Tibial nerve (tissue), 4 donors: ENCODE data around the gene TMA7. TPM values are rescaled to one million over a fixed set of nuclear protein-coding genes. Genes with fewer than 3 reads are reported as not detected.
"Not testable (repeated sequence)": the region's sequence is repeated elsewhere in the genome, so short reads cannot be mapped to it uniquely, and the experiment has no call there.

Source experiments
- DNase-seq, 2 donors: peaks; one replicate each; pipeline ENCODE4 v3.0.0-alpha.2; 2019; ENCODE audit warnings: low spot score in 2 of 2
- H3K27ac ChIP-seq, 4 donors: fragments of 200-600 bp; sonication (generic) in 3 of 4; one replicate each; pipeline ENCODE4 v1.5.1; 2017 to 2019; ENCODE audit warnings: mild to moderate bottlenecking in 1 of 4
- H3K27me3 ChIP-seq, 2 donors: fragments of 200-600 bp; sonication (generic) in 1 of 2; one replicate each; pipeline versions ENCODE4 v1.5.1 to v1.6.0; 2017 to 2019
- H3K36me3 ChIP-seq, 3 donors: fragments of 200-600 bp; sonication (generic); one replicate each; pipeline ENCODE4 v1.5.1; 2018 to 2019
- H3K4me1 ChIP-seq, 4 donors: fragments of 200-600 bp; sonication (generic) in 3 of 4; one replicate each; pipeline ENCODE4 v1.5.1; 2017 to 2019
- H3K4me3 ChIP-seq, 4 donors: fragments of 200-600 bp; sonication (generic) in 3 of 4; one replicate each; pipeline ENCODE4 v1.5.1; 2017 to 2019; ENCODE audit warnings: mild to moderate bottlenecking in 1 of 4, moderate library complexity in 1 of 4
- H3K9me3 ChIP-seq, 4 donors: fragments of 200-600 bp; sonication (generic) in 3 of 4; one replicate each; pipeline ENCODE4 v1.5.1; 2017 to 2019
- EP300 ChIP-seq, 2 donors: sonication (generic); formaldehyde crosslinking; IDR thresholded peaks; one replicate each; pipeline ENCODE4 v1.6.1; 2017; ENCODE audit warnings: antibody characterized with exemption in 2 of 2, mild to moderate bottlenecking in 1 of 2
- POLR2A ChIP-seq, 2 donors: fragments of 450-650 bp; IDR thresholded peaks; one replicate each; pipeline ENCODE4 v1.6.1; 2017; ENCODE audit warnings: antibody characterized with exemption in 2 of 2, mild to moderate bottlenecking in 2 of 2, moderate library complexity in 2 of 2
- WGBS, 2 donors: methylation state at CpG; one replicate each; pipeline ENCODE4 v1.1.5; 2018; 5-methylcytosine and 5-hydroxymethylcytosine counted together
- total RNA-seq, 4 donors: library from RNA; depleted of rRNA; stranded (reverse); fragments of >200 nt; gene quantifications; one replicate each; pipeline ENCODE4 v1.1.0, GENCODE V29; 2016
- TF ChIP-seq, protein P1 (sequence below), 5 experiments: fragments of 200-600 bp in 3 of 5; fragments of 450-650 bp in 2 of 5; sonication (generic) in 3 of 5; IDR thresholded peaks; one replicate each; pipeline ENCODE4 v1.5.1; 2016 to 2019; ENCODE audit warnings: antibody characterized with exemption in 5 of 5, mild to moderate bottlenecking in 3 of 5, moderate library complexity in 2 of 5

TMA7 gene
- total RNA-seq, 4 donors from 2014 or later = 212 to 380 (median 291) TPM

DNA sequence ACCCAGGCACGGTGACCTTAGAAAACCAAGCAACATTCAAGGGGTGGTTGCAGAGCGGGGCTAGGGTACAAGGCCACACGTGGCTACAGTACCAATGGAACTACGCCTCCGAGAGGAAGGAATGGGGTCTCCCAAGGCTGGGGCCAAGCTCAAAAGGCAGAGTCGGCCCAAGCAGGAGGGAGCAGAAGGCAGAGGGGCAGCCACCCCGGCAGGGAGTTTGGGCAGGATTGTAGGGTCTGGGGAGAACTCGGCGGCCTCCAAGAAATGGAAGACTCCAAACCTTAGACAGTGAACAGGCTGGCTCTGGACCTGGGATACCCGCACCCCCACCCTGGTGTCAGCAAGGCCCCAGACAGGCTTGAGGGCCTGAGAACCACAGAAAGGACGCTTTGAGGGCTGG, 35.1 kb downstream of the TMA7 start:
- 76 to 78% methylated on average over 11 of the region's 11 CpGs for WGBS, 2 donors
- no peaks in the 10 kb centered on the region for H3K27me3 ChIP-seq
- TF ChIP-seq, protein P1, sequence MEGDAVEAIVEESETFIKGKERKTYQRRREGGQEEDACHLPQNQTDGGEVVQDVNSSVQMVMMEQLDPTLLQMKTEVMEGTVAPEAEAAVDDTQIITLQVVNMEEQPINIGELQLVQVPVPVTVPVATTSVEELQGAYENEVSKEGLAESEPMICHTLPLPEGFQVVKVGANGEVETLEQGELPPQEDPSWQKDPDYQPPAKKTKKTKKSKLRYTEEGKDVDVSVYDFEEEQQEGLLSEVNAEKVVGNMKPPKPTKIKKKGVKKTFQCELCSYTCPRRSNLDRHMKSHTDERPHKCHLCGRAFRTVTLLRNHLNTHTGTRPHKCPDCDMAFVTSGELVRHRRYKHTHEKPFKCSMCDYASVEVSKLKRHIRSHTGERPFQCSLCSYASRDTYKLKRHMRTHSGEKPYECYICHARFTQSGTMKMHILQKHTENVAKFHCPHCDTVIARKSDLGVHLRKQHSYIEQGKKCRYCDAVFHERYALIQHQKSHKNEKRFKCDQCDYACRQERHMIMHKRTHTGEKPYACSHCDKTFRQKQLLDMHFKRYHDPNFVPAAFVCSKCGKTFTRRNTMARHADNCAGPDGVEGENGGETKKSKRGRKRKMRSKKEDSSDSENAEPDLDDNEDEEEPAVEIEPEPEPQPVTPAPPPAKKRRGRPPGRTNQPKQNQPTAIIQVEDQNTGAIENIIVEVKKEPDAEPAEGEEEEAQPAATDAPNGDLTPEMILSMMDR (IDR thresholded peaks at IDR 0.05) = no peak
- TF ChIP-seq EP300 (IDR thresholded peaks at IDR 0.05) (no peak), POLR2A (IDR thresholded peaks at IDR 0.05) (no peak)
- no peaks in the 10 kb centered on the region for H3K9me3 ChIP-seq
- H3K4me3 ChIP-seq = no peak overlapping the region
- H3K36me3 ChIP-seq = peaks cover 0 to 36% (median 0%) of the 10 kb centered on the region in 3 donors
- H3K27ac ChIP-seq = no peak overlapping the region
- H3K4me1 ChIP-seq = peaks cover 2 to 31% (median 20%) of the 10 kb centered on the region in 4 donors
- no peak for DNase-seq

DNA sequence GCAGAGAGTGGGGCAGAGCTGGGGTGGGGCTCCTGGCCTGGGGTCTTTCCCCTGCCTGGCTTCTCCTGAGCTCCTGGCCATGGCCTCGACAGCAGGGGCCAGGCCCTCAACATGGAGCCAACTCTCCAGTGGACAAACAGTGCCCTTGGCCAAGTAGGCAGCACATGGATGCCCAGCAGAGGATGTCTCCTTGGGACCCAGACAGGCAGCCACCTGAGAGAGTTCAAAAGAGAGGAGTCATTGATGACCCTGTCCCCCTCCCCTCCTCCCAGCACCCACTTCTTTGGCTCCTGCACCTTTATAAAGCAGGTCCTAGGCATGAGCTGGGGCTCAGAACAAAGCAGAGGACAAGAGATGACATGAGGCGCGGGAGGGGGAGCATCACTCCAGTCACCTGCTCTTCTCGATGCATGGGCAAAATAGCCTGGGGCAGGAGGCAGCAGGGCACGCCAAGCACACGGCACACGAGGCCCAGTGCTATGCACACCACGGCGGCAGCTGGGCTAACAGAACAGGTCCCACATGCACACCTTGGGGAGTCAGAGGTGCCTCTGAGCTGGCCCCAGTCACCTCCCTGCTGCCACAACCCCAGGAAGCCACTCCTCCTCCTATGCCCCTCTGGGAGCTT, 36.5 kb downstream of the TMA7 start:
- H3K27me3 ChIP-seq = no peaks in the 10 kb centered on the region
- DNase-seq = no peak
- peaks cover 0 to 18% (median 7%) of the 10 kb centered on the region in 4 donors for H3K4me1 ChIP-seq
- WGBS, 2 donors = 85 to 90% methylated on average over 9 of the region's 9 CpGs
- TF ChIP-seq, protein P1 (IDR thresholded peaks at IDR 0.05) = no peak
- TF ChIP-seq POLR2A (IDR thresholded peaks at IDR 0.05) (no peak), EP300 (IDR thresholded peaks at IDR 0.05) (no peak)
- H3K27ac ChIP-seq = no peak overlapping the region
- peaks cover 0 to 32% (median 0%) of the 10 kb centered on the region in 3 donors for H3K36me3 ChIP-seq
- no peak overlapping the region for H3K4me3 ChIP-seq
- no peaks in the 10 kb centered on the region for H3K9me3 ChIP-seq

DNA sequence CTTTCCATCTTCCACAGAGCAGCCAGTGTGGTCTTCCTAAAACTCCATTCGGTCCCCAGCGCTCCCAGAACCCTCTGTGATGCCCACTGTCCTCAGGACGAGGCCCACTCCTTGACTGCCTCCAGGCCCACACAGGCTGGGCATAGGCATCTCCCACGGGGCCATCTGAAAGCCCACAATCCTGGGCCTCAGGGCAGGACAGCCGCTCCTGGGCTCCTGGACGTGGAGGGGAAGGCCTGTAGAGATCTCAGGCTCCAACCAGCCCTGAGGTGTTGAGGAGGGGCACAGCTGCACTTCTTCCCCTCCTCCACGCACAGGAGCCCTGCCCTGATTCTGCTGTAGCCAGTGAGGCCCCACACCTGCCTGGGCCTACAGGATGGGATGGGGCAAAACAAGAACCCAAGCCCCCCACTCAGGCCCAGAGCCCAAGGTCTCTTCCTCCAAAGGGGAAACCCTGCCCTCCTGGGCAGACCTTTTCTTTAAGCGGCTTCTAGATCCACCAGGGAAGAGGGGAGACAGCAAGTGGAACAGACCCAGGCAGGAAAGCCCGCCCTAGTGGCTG, 38.0 kb downstream of the TMA7 start:
- WGBS, 2 donors = 73 to 76% methylated on average over 6 to 8 of the region's 9 CpGs
- no peaks in the 10 kb centered on the region for H3K27me3 ChIP-seq
- no peak overlapping the region for H3K4me3 ChIP-seq
- peak overlapping the region in 1 of 4 donors; percentile 62 for H3K27ac ChIP-seq
- TF ChIP-seq, protein P1 (IDR thresholded peaks at IDR 0.05) = no peak
- TF ChIP-seq POLR2A (IDR thresholded peaks at IDR 0.05) (no peak), EP300 (IDR thresholded peaks at IDR 0.05) (no peak)
- no peak for DNase-seq
- no peaks in the 10 kb centered on the region for H3K9me3 ChIP-seq
- peaks cover 0 to 32% (median 0%) of the 10 kb centered on the region in 3 donors for H3K36me3 ChIP-seq
- H3K4me1 ChIP-seq = peaks cover 0 to 10% (median 0%) of the 10 kb centered on the region in 4 donors

- peak overlapping the region in 1 of 4 donors; percentile 62 for H3K27ac ChIP-seq
- no peaks in the 10 kb centered on the region for H3K27me3 ChIP-seq
- peaks cover 0 to 32% (median 0%) of the 10 kb centered on the region in 3 donors for H3K36me3 ChIP-seq
- H3K4me1 ChIP-seq = peaks cover 0 to 4% (median 0%) of the 10 kb centered on the region in 4 donors
- no peak overlapping the region for H3K4me3 ChIP-seq
- WGBS, 2 donors = 82% methylated on average over 19 of the region's 19 CpGs
- TF ChIP-seq EP300 (IDR thresholded peaks at IDR 0.05) (no peak), POLR2A (IDR thresholded peaks at IDR 0.05) (no peak)
- TF ChIP-seq, protein P1 (IDR thresholded peaks at IDR 0.05) = no peak
- no peaks in the 10 kb centered on the region for H3K9me3 ChIP-seq
- DNase-seq = no peak
Measured at GRCh38 chr3:48478626-48479555, 38.8 kb downstream of the TMA7 start.

DNA sequence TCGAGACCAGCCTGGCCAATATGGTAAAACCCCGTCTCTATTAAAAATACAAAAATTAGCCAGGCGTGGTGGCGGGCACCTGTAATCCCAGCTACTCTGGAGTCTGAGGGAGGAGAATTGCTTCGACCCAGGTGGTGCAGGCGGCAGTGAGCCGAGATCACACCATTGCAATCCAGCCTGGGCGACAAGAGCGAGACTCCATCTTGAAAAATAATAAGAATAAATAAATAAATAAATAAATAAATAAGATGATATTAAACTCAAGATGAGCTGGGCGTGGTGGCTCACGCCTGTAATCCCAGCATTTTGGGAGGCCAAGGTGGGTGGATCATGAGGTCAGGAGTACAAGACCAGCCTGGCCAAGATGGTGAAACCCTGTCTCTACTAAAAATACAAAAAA, 40.8 kb downstream of the TMA7 start:
- not testable (repeated sequence) for H3K9me3 ChIP-seq, H3K4me3 ChIP-seq, DNase-seq, H3K27ac ChIP-seq, H3K27me3 ChIP-seq, H3K4me1 ChIP-seq
- peaks cover 0 to 32% (median 0%) of the 10 kb centered on the region in 3 donors for H3K36me3 ChIP-seq
- WGBS, 2 donors = 96% methylated on average over 11 of the region's 11 CpGs

DNA sequence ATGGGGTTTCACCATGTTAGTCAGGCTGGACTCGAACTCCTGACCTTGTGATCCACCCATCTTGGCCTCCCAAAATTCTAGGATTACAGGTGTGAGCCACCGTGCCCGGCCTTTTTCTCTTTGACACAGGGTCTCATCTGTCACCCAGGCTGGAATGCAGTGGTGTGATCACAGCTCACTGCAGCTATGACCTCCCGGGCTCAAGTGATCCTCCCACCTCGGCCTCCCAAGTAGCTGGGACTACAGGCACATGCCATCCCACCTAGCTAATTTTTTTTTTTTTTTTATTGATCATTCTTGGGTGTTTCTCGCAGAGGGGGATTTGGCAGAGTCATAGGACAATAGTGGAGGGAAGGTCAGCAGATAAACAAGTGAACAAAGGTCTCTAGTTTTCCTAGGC, 42.8 kb downstream of the TMA7 start:
- not testable (repeated sequence) for DNase-seq, H3K4me3 ChIP-seq, H3K9me3 ChIP-seq, H3K4me1 ChIP-seq, H3K27ac ChIP-seq, H3K27me3 ChIP-seq
- 79 to 87% methylated on average over 6 of the region's 6 CpGs for WGBS, 2 donors
- peaks cover 0 to 18% (median 0%) of the 10 kb centered on the region in 3 donors for H3K36me3 ChIP-seq
